NCI-H2196 treated with DMSO at 0.1 percent for 48 hours (cell line): ENCODE measurements around the gene POU2F3.

Source experiments
- DNase-seq: peaks from one replicate; lab custom pipeline; 2025; ENCODE audit not compliant: unreplicated experiment; lab: John Stamatoyannopoulos, UW

Gene POU2F3

GRCh38 chr11:120337355-120338106, 97.6 kb downstream of the POU2F3 start:
- DNase-seq: no peak

DNA sequence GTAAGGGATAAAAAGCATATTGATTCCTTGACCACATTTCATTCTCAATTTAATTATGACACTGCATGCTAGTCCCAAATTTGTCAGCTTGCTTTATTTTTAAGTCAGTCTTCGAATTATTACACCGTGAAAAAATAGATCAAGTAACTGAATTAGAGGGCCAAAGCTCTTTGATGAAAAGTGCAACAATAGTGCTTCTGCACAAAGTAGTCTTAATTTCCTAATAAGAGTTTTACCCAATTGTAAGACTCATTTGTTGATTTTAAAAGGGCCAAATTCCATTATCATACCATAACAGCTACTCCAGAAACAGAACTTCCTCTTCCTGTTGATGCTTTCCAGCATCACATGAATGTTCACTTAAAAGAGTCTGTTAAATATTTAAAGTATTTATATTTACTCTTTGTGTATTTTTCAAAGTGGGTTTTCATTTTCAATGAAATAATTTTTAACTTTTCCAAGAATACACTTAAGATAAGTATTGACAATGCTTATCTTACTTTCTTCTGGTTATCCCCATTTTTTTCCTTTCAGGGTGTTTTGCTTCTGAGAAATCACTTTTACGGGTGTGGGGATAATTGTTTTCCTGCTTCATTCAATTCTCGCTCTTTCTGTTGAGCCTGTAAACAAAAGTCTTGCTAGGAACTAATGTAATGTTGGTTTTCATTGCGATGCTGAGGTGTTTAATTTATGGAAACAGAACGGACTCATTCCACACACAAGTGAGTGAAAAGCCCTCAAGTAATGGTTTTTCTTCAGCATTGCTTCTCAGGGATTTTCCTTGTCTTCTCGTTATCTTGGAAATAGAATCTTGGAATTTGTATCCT, 98.4 kb downstream of the POU2F3 start:
- no peak for DNase-seq

GRCh38 chr11:120339394-120339890, 99.5 kb downstream of the POU2F3 start:
- DNase-seq: no peak

DNA sequence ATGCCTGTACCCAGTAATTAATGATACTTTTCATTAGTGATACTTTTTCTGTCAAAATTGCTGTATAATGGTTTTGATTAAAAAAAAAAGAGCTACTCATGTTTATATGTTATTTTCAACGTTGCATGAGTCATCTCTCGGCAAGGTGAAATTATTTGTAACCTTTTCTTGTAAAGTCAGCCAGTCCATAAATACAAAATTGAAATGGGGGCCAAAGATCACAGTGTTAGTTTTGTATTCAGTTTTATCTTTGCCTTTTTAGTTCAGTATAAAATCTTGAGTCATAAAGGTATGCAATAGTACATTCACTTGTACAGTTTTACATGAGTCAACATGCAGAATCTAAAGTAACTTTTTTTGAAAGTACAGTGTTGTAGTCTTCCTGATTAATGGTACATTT, 100.6 kb downstream of the POU2F3 start:
- no peak for DNase-seq

- DNase-seq: no peak
These were observed 102.3 kb downstream of the POU2F3 start for GRCh38 chr11:120342226-120342625.

- no peak for DNase-seq
These were observed 102.7 kb downstream of the POU2F3 start for GRCh38 chr11:120342678-120343077.

DNA sequence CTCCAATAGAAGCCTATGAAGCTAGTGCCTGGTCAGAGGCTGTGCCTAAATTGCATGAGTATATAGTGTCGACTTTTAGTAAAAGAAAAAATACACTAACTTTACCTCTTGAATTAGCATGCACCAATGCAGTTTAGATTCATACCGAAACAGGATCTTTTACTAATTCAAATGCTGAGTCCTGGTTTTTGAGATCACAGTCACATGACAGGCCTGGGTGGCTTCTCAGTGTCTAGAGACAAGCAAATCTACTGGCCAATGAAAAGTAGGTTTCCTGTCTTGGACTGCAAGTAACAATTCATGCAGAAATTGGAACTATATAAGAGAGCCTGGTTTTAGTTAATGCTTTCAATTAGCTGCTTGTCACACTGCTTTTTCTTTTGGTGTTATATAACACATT, 103.5 kb downstream of the POU2F3 start:
- DNase-seq: no peak

DNA sequence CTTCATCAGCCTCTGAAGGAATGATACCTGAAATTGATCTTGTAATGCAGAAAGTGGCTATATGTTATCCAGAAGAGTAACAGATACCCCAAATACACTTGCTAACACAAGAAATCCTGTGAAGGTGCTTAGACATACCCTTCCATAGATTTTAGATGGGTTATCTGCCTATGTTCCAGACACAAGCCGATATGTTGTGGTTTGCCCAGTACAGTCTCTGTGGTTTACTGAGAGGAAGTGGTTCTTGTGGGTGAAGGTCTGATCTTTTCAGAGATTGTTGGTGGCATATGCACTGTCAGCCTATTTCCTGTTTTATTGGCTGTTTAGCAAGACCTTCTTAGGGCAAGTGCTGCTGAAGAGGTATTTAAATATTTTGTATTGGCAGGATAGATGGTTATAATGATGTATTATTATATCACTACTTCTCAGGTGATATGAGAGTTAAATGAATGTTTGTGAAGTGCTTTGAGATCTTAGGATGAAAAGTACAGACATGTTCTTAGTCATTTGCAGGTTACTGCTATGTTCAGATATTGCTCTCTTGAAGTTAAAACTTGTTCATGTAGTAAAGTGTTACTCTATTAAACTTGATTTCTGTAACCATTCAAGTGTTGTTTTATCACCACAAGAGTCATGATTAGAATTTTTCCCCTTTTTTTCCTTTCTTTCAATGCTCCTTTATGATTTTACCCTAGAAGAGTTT, 104.5 kb downstream of the POU2F3 start:
- DNase-seq: no peak

GRCh38 chr11:120346233-120346632, 106.3 kb downstream of the POU2F3 start:
- DNase-seq: no peak

DNA sequence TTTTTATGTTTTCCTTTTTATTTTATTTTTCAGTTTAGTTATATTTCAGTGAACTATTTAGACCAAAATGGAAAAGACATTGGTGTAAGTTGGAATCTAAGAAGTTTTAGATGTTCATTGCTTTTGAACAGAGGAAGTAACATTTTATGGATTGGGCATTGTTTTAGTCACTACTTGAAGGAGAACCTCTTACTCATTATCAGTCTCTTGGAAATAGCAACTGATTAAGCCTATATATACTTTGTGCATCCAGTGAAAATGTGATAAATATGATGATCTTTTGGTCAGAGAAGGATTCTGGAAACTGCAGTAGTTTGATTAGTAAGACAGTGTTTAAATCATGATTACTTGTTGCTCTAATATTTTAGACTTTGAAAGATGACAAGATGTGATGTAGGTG, 110.7 kb downstream of the POU2F3 start:
- DNase-seq: no peak

DNA sequence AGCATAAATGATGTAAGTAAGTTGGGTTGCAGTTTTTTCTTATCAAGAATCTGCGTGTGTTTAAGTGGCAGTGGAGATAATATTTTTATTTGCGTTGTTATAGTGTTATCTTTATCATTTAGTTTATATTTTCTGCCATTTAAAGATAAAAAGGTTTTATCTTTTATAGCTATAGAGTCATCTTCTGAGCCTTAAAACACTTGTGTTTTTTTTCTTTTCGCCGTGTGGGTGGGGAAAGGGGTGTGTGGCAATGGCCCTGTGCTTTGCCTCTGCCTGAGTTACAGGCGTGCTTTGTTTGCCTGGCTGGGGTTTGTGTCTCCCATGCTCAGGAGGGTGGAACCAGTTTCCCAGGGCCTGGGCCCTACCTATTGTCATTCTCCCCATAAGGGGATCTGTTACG, 112.5 kb downstream of the POU2F3 start:
- DNase-seq: no peak

DNA sequence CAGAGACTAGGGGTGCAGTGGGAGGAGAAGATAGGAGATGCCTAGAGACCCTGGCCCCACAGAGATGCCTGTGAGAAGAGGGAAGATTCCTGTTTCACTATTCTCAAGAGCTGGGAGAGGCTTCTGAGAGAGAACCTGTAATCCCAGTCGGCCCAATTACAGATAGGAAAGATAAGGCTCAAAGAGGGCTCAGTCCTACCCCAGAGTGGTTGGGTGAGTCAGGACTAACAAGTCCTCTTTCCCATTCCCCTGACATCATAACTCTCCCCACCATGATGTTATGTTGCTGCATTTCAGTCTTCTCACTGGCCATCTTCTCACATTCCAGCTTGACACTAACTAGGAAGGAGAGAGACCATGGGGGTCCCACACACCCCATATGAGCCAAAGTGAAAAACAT, 114.1 kb downstream of the POU2F3 start:
- DNase-seq: no peak

DNA sequence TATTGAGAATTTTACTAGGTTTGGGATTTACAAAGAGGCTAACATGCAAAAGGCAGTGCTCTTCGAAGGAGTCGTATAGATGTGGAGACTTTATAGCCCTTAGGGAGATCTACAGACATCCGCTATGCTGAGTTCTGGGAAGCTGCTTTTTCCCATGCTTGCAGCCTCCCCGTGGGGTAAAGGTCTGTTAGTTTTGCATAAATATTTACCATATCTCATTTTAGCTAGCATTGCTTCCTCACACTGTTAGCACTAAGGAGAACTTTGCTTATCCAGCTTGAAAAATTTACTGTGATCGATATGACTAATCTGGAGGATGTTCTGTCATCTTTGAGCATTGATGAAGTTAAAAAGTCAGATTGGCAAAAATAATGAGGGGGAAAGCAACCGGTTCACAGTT, 114.8 kb downstream of the POU2F3 start:
- DNase-seq: no peak

DNA sequence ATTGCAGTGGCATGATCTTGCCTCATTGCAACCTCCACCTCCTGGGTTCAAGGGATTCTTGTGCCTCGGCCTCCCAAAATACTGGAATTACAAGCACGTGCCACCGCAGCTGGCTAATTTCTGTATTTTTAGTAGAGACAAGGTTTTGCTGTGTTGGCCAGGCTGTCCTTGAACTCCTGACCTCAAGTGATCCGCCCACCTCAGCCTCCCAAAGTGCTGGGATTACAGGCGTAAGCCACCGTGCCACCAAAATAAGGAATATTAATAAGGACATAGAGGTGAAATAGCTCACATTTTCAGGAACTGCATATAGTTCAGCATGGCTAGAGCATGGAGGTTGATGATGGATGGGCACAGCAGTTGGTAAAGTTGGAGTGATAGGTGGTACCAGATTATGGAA, 117.7 kb downstream of the POU2F3 start:
- DNase-seq: no peak

GRCh38 chr11:120358729-120359128, 118.8 kb downstream of the POU2F3 start:
- no peak for DNase-seq

- DNase-seq: no peak
These were observed 123.5 kb downstream of the POU2F3 start for GRCh38 chr11:120363436-120363835.

GRCh38 chr11:120365512-120365911, 125.6 kb downstream of the POU2F3 start:
- no peak for DNase-seq
